ENCODE data around the gene XPNPEP1. TPM values are rescaled to one million over a fixed set of nuclear protein-coding genes. Genes with fewer than 3 reads are reported as not detected.

Gene XPNPEP1
- total and polyA plus RNA-seq, 9 donors: 61.4 to 76.7 (median 65.2) TPM

GRCh38 chr10:109912335-109913281, 10.7 kb downstream of the XPNPEP1 start:
- H3K27me3 ChIP-seq (ENCODE audit: control insufficient read depth, insufficient read depth, low read length): no peaks in the 10 kb centered on the region
- no peak overlapping the region for H3K27ac ChIP-seq (ENCODE audit: low read length)
- H3K9me3 ChIP-seq (replicated peaks; ENCODE audit: control insufficient read depth, low read depth, low read length): peaks cover 2% of the 10 kb centered on the region
- WGBS (ENCODE audit: insufficient coverage): 56% methylated on average over 1 of the region's 2 CpGs
- peaks cover 6% of the 10 kb centered on the region for H3K4me1 ChIP-seq (ENCODE audit: control insufficient read depth, insufficient read depth, low read length)
- no peak overlapping the region for H3K4me3 ChIP-seq (ENCODE audit: low read length)
- peaks cover 13% of the 10 kb centered on the region for H3K36me3 ChIP-seq (ENCODE audit: control insufficient read depth, insufficient read depth, low read length)
- DNase-seq: no peak

- Histone ChIP-seq H3K27me3 (ENCODE audit: control insufficient read depth, insufficient read depth, low read length) (no peaks in the 10 kb centered on the region), H3K9me3 (replicated peaks; ENCODE audit: control insufficient read depth, low read depth, low read length) (peaks cover 2% of the 10 kb centered on the region), H3K4me3 (ENCODE audit: low read length) (no peak overlapping the region), H3K27ac (ENCODE audit: low read length) (no peak overlapping the region), H3K4me1 (ENCODE audit: control insufficient read depth, insufficient read depth, low read length) (peaks cover 6% of the 10 kb centered on the region), H3K36me3 (ENCODE audit: control insufficient read depth, insufficient read depth, low read length) (peaks cover 19% of the 10 kb centered on the region)
- DNase-seq: no peak
- WGBS (ENCODE audit: insufficient coverage): 81% methylated on average over 1 of the region's 3 CpGs
Measured at GRCh38 chr10:109911903-109912302, 11.4 kb downstream of the XPNPEP1 start.

- H3K36me3 ChIP-seq (ENCODE audit: control insufficient read depth, insufficient read depth, low read length): peaks cover 19% of the 10 kb centered on the region
- no peaks in the 10 kb centered on the region for H3K9me3 ChIP-seq (replicated peaks; ENCODE audit: control insufficient read depth, low read depth, low read length)
- no CpG with 5 or more reads among the region's 1 CpG for WGBS (ENCODE audit: insufficient coverage)
- peaks cover 24% of the 10 kb centered on the region for H3K4me1 ChIP-seq (ENCODE audit: control insufficient read depth, insufficient read depth, low read length)
- no peaks in the 10 kb centered on the region for H3K27me3 ChIP-seq (ENCODE audit: control insufficient read depth, insufficient read depth, low read length)
- H3K4me3 ChIP-seq (ENCODE audit: low read length): no peak overlapping the region
- DNase-seq: no peak
- no peak overlapping the region for H3K27ac ChIP-seq (ENCODE audit: low read length)
Measured at GRCh38 chr10:109906316-109906715, 17.0 kb downstream of the XPNPEP1 start.

GRCh38 chr10:109904397-109904796, 18.9 kb downstream of the XPNPEP1 start:
- Histone ChIP-seq H3K27ac (ENCODE audit: low read length) (no peak overlapping the region), H3K36me3 (ENCODE audit: control insufficient read depth, insufficient read depth, low read length) (peaks cover 17% of the 10 kb centered on the region), H3K4me1 (ENCODE audit: control insufficient read depth, insufficient read depth, low read length) (peaks cover 27% of the 10 kb centered on the region), H3K4me3 (ENCODE audit: low read length) (no peak overlapping the region), H3K9me3 (replicated peaks; ENCODE audit: control insufficient read depth, low read depth, low read length) (no peaks in the 10 kb centered on the region), H3K27me3 (ENCODE audit: control insufficient read depth, insufficient read depth, low read length) (no peaks in the 10 kb centered on the region)
- no peak for DNase-seq
- WGBS (ENCODE audit: insufficient coverage): 90% methylated on average over 1 of the region's 2 CpGs

GRCh38 chr10:109902992-109903947, 20.0 kb downstream of the XPNPEP1 start:
- peaks cover 17% of the 10 kb centered on the region for H3K36me3 ChIP-seq (ENCODE audit: control insufficient read depth, insufficient read depth, low read length)
- H3K27me3 ChIP-seq (ENCODE audit: control insufficient read depth, insufficient read depth, low read length): no peaks in the 10 kb centered on the region
- H3K4me3 ChIP-seq (ENCODE audit: low read length): no peak overlapping the region
- H3K27ac ChIP-seq (ENCODE audit: low read length): peak overlapping the region; percentile 88
- no peaks in the 10 kb centered on the region for H3K9me3 ChIP-seq (replicated peaks; ENCODE audit: control insufficient read depth, low read depth, low read length)
- H3K4me1 ChIP-seq (ENCODE audit: control insufficient read depth, insufficient read depth, low read length): peaks cover 37% of the 10 kb centered on the region
- 50% methylated on average over 2 of the region's 7 CpGs for WGBS (ENCODE audit: insufficient coverage)
- DNase-seq: peak; percentile 66

GRCh38 chr10:109899356-109900331, 23.7 kb downstream of the XPNPEP1 start:
- peak overlapping the region; percentile 59 for H3K27ac ChIP-seq (ENCODE audit: low read length)
- H3K4me1 ChIP-seq (ENCODE audit: control insufficient read depth, insufficient read depth, low read length): peaks cover 45% of the 10 kb centered on the region
- 66% methylated on average over 3 of the region's 9 CpGs for WGBS (ENCODE audit: insufficient coverage)
- DNase-seq: peak; percentile 84
- no peaks in the 10 kb centered on the region for H3K27me3 ChIP-seq (ENCODE audit: control insufficient read depth, insufficient read depth, low read length)
- no peak overlapping the region for H3K4me3 ChIP-seq (ENCODE audit: low read length)
- H3K9me3 ChIP-seq (replicated peaks; ENCODE audit: control insufficient read depth, low read depth, low read length): no peaks in the 10 kb centered on the region
- H3K36me3 ChIP-seq (ENCODE audit: control insufficient read depth, insufficient read depth, low read length): peaks cover 5% of the 10 kb centered on the region

- peaks cover 51% of the 10 kb centered on the region for H3K4me1 ChIP-seq (ENCODE audit: control insufficient read depth, insufficient read depth, low read length)
- H3K4me3 ChIP-seq (ENCODE audit: low read length): no peak overlapping the region
- DNase-seq: peak; percentile 77
- H3K27me3 ChIP-seq (ENCODE audit: control insufficient read depth, insufficient read depth, low read length): no peaks in the 10 kb centered on the region
- peaks cover 5% of the 10 kb centered on the region for H3K36me3 ChIP-seq (ENCODE audit: control insufficient read depth, insufficient read depth, low read length)
- H3K9me3 ChIP-seq (replicated peaks; ENCODE audit: control insufficient read depth, low read depth, low read length): no peaks in the 10 kb centered on the region
- peak overlapping the region; percentile 74 for H3K27ac ChIP-seq (ENCODE audit: low read length)
- 100% methylated on average over 1 of the region's 5 CpGs for WGBS (ENCODE audit: insufficient coverage)
Measured at GRCh38 chr10:109898666-109899355, 24.5 kb downstream of the XPNPEP1 start.

- no peak for DNase-seq
- Histone ChIP-seq H3K27ac (ENCODE audit: low read length) (peak overlapping the region; percentile 74), H3K36me3 (ENCODE audit: control insufficient read depth, insufficient read depth, low read length) (peaks cover 5% of the 10 kb centered on the region), H3K4me1 (ENCODE audit: control insufficient read depth, insufficient read depth, low read length) (peaks cover 48% of the 10 kb centered on the region), H3K27me3 (ENCODE audit: control insufficient read depth, insufficient read depth, low read length) (no peaks in the 10 kb centered on the region), H3K9me3 (replicated peaks; ENCODE audit: control insufficient read depth, low read depth, low read length) (no peaks in the 10 kb centered on the region), H3K4me3 (ENCODE audit: low read length) (no peak overlapping the region)
- WGBS (ENCODE audit: insufficient coverage): 100% methylated on average over 2 of the region's 6 CpGs
Measured at GRCh38 chr10:109898007-109898406, 25.3 kb downstream of the XPNPEP1 start.

GRCh38 chr10:109895848-109896247, 27.5 kb downstream of the XPNPEP1 start:
- Histone ChIP-seq H3K27me3 (ENCODE audit: control insufficient read depth, insufficient read depth, low read length) (no peaks in the 10 kb centered on the region), H3K27ac (ENCODE audit: low read length) (peak overlapping the region; percentile 72), H3K4me1 (ENCODE audit: control insufficient read depth, insufficient read depth, low read length) (peaks cover 44% of the 10 kb centered on the region), H3K36me3 (ENCODE audit: control insufficient read depth, insufficient read depth, low read length) (peaks cover 23% of the 10 kb centered on the region), H3K9me3 (replicated peaks; ENCODE audit: control insufficient read depth, low read depth, low read length) (no peaks in the 10 kb centered on the region), H3K4me3 (ENCODE audit: low read length) (no peak overlapping the region)
- no peak for DNase-seq
